Astrocyte (in vitro differentiated cells and primary cell): Measurements from ENCODE around the gene PCCA. TPM values are rescaled to one million over a fixed set of nuclear protein-coding genes. Genes with fewer than 3 reads are reported as not detected.

Experiments
- DNase-seq: peaks from one replicate; pipeline ENCODE4 v3.0.0-alpha.2; 2010; ENCODE audit warnings: low read depth
- FAIRE-seq: peaks from 2 replicates; lab custom pipeline; 2011; peaks lifted over from hg19 to GRCh38; lab: Jason Lieb, UNC
- H2AFZ ChIP-seq: 2 replicates; pipeline ENCODE4 v1.6.0; 2012; ENCODE audit warnings: low read depth, low read length, inconsistent platforms
- H3K27ac ChIP-seq: 2 replicates; pipeline ENCODE4 v1.5.1; 2011; ENCODE audit warnings: low read depth, low read length, inconsistent platforms
- H3K27me3 ChIP-seq: 2 replicates; pipeline ENCODE4 v1.6.0; 2011; ENCODE audit warnings: low read length, inconsistent platforms; ENCODE audit not compliant: insufficient read depth
- H3K36me3 ChIP-seq: 2 replicates; pipeline ENCODE4 v1.5.1; 2011; ENCODE audit warnings: low read length, inconsistent platforms; ENCODE audit not compliant: insufficient read depth
- H3K4me1 ChIP-seq: 2 replicates; pipeline ENCODE4 v1.5.1; 2011; ENCODE audit warnings: low read length, inconsistent platforms; ENCODE audit not compliant: insufficient read depth
- H3K4me2 ChIP-seq: 2 replicates; pipeline ENCODE4 v1.6.0; 2012; ENCODE audit warnings: low read length, inconsistent platforms
- H3K4me3 ChIP-seq: 2 replicates; pipeline ENCODE4 v1.5.1; 2011; ENCODE audit warnings: low read depth, mild to moderate bottlenecking, low read length, inconsistent platforms; ENCODE audit not compliant: insufficient read depth
- H3K79me2 ChIP-seq: 2 replicates; pipeline ENCODE4 v1.6.0; 2012; ENCODE audit warnings: mild to moderate bottlenecking, low read length, inconsistent platforms; ENCODE audit not compliant: insufficient read depth
- H3K9ac ChIP-seq: 2 replicates; pipeline ENCODE4 v1.6.0; 2012; ENCODE audit warnings: mild to moderate bottlenecking, low read length, inconsistent platforms
- H3K9me3 ChIP-seq: 2 replicates; pipeline ENCODE4 v1.5.1; 2012; ENCODE audit warnings: low read depth, mild to moderate bottlenecking, low read length, inconsistent platforms; ENCODE audit not compliant: insufficient read depth
- H4K20me1 ChIP-seq: 2 replicates; pipeline ENCODE4 v1.6.0; 2012; ENCODE audit warnings: low read length, inconsistent platforms; ENCODE audit not compliant: insufficient read depth
- H3K27ac Mint-ChIP-seq: one replicate; pipeline ENCODE4 v1.8.0; 2021; ENCODE audit warnings: mild to moderate bottlenecking, mixed read lengths; ENCODE audit not compliant: unreplicated experiment
- H3K27me3 Mint-ChIP-seq: one replicate; pipeline ENCODE4 v1.8.0; 2021; ENCODE audit warnings: low read depth, mixed read lengths; ENCODE audit not compliant: unreplicated experiment
- H3K36me3 Mint-ChIP-seq: one replicate; pipeline ENCODE4 v1.8.0; 2021; ENCODE audit warnings: low read depth, mixed read lengths; ENCODE audit not compliant: unreplicated experiment
- H3K4me1 Mint-ChIP-seq: one replicate; pipeline ENCODE4 v1.8.0; 2021; ENCODE audit warnings: low read depth, mixed read lengths; ENCODE audit not compliant: unreplicated experiment
- H3K4me3 Mint-ChIP-seq: one replicate; pipeline ENCODE4 v1.8.0; 2021; ENCODE audit warnings: mild to moderate bottlenecking, moderate library complexity, mixed read lengths; ENCODE audit not compliant: unreplicated experiment
- H3K9me3 Mint-ChIP-seq: one replicate; pipeline ENCODE4 v1.8.0; 2021; ENCODE audit warnings: mild to moderate bottlenecking, mixed read lengths; ENCODE audit not compliant: unreplicated experiment
- CTCF ChIP-seq: IDR thresholded peaks from 2 replicates; pipeline ENCODE4 v1.5.1; 2011; ENCODE audit warnings: low read depth, mild to moderate bottlenecking, inconsistent platforms, low read length, moderate library complexity; ENCODE audit not compliant: insufficient read depth
- EZH2 ChIP-seq: IDR thresholded peaks from 2 replicates; pipeline ENCODE4 v1.6.1; 2012; ENCODE audit warnings: mild to moderate bottlenecking, low read length, inconsistent platforms; ENCODE audit not compliant: insufficient read depth
- total RNA-seq: library from RNA; stranded (reverse); gene quantifications from 2 replicates; pipeline ENCODE4 v1.2.1, GENCODE V29; 2021

PCCA gene
- total RNA-seq, 1 donor from 2014 or later = 13.9 TPM

GRCh38 chr13:100389617-100390016 is 300.7 kb downstream of the PCCA start:
- no peaks in the 10 kb centered on the region for H3K36me3 ChIP-seq
- DNase-seq = no peak
- H3K27ac Mint-ChIP-seq = no peak overlapping the region
- no peak for FAIRE-seq
- no peak overlapping the region for H3K4me2 ChIP-seq
- no peak overlapping the region for H2AFZ ChIP-seq
- H3K27me3 ChIP-seq = no peaks in the 10 kb centered on the region
- TF ChIP-seq CTCF (no peak), EZH2 (no peak)
- no peaks in the 10 kb centered on the region for H3K9me3 Mint-ChIP-seq
- H3K9me3 ChIP-seq = no peaks in the 10 kb centered on the region
- peaks cover 25% of the 10 kb centered on the region for H3K4me1 Mint-ChIP-seq
- H3K27me3 Mint-ChIP-seq = no peaks in the 10 kb centered on the region
- no peaks in the 10 kb centered on the region for H4K20me1 ChIP-seq
- H3K4me1 ChIP-seq = peaks cover 29% of the 10 kb centered on the region
- no peak overlapping the region for H3K4me3 ChIP-seq
- H3K9ac ChIP-seq = no peak overlapping the region
- no peaks in the 10 kb centered on the region for H3K79me2 ChIP-seq
- peaks cover 3% of the 10 kb centered on the region for H3K36me3 Mint-ChIP-seq
- no peak overlapping the region for H3K27ac ChIP-seq
- no peak overlapping the region for H3K4me3 Mint-ChIP-seq

- Mint-ChIP-seq H3K4me1 (peaks cover 33% of the 10 kb centered on the region), H3K9me3 (no peaks in the 10 kb centered on the region), H3K4me3 (no peak overlapping the region), H3K27me3 (no peaks in the 10 kb centered on the region), H3K36me3 (no peaks in the 10 kb centered on the region), H3K27ac (peak overlapping the region; percentile 86)
- H3K9me3 ChIP-seq = no peaks in the 10 kb centered on the region
- no peaks in the 10 kb centered on the region for H3K36me3 ChIP-seq
- peaks cover 36% of the 10 kb centered on the region for H3K4me1 ChIP-seq
- H4K20me1 ChIP-seq = no peaks in the 10 kb centered on the region
- no peaks in the 10 kb centered on the region for H3K79me2 ChIP-seq
- peak overlapping the region; percentile 84 for H3K4me2 ChIP-seq
- peak; percentile 100 for DNase-seq
- no peaks in the 10 kb centered on the region for H3K27me3 ChIP-seq
- peak overlapping the region; percentile 22 for H3K4me3 ChIP-seq
- peak overlapping the region; percentile 80 for H3K9ac ChIP-seq
- peak overlapping the region; percentile 95 for H3K27ac ChIP-seq
- H2AFZ ChIP-seq = no peak overlapping the region
- TF ChIP-seq EZH2 = no peak
- no peak for TF ChIP-seq CTCF
- peak; percentile 80 for FAIRE-seq
These were observed 304.1 kb downstream of the PCCA start for GRCh38 chr13:100392709-100393630.
